Measurements from ENCODE around the gene CDK12. TPM values are rescaled to one million over a fixed set of nuclear protein-coding genes. Genes with fewer than 3 reads are reported as not detected.
A peak's percentile ranks its signal among the peaks of the same experiment; 100 is the strongest.

Gene CDK12
- polyA plus RNA-seq, 1 of the 3 experiments (the other 2 are of a cell fraction): 11.6 TPM

DNA sequence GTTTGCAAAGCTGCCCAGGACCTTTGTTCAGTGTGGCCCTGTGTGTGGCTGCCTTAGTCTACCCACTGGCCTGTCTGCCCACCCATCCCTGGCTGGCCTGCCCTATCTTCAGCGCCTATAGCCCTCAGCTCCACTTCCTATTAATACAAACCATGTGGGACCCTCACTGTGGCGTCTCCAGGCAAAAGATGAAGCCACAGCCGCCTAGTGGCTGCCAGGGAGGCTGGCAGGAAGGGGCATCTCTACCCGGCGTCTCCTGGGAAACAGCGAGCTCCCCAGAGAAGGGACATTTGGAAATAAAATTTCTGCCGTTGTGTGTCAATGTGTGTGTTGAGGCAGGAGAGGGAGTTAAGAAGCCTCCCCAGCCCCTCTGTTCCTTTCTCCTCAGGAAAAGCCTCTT is 114.9 kb downstream of the CDK12 start (continued):
- TF ChIP-seq FOXJ3 (CRISPR knock-in tag; IDR thresholded peaks at IDR 0.05) (no peak), POLR2AphosphoS5 (IDR thresholded peaks at IDR 0.05; ENCODE audit: low read depth, low read length) (no peak), ELF1 (IDR thresholded peaks at IDR 0.05) (no peak), EZH2phosphoT487 (IDR thresholded peaks at IDR 0.05; ENCODE audit: borderline replicate concordance, low read depth) (no peak), GABPA (IDR thresholded peaks at IDR 0.05; ENCODE audit: low read depth) (no peak), NFIC (IDR thresholded peaks at IDR 0.05; ENCODE audit: borderline replicate concordance) (no peak), CHD2 (IDR thresholded peaks at IDR 0.05; ENCODE audit: low read length, partially characterized antibody) (no peak), MXI1 (IDR thresholded peaks at IDR 0.05; ENCODE audit: low read depth, low read length) (peak; percentile 79; the same call in 1 of the 2 replicates), SIN3A (IDR thresholded peaks at IDR 0.05; ENCODE audit: borderline replicate concordance, low read depth, low read length) (no peak)
- TF ChIP-seq, protein P1, sequence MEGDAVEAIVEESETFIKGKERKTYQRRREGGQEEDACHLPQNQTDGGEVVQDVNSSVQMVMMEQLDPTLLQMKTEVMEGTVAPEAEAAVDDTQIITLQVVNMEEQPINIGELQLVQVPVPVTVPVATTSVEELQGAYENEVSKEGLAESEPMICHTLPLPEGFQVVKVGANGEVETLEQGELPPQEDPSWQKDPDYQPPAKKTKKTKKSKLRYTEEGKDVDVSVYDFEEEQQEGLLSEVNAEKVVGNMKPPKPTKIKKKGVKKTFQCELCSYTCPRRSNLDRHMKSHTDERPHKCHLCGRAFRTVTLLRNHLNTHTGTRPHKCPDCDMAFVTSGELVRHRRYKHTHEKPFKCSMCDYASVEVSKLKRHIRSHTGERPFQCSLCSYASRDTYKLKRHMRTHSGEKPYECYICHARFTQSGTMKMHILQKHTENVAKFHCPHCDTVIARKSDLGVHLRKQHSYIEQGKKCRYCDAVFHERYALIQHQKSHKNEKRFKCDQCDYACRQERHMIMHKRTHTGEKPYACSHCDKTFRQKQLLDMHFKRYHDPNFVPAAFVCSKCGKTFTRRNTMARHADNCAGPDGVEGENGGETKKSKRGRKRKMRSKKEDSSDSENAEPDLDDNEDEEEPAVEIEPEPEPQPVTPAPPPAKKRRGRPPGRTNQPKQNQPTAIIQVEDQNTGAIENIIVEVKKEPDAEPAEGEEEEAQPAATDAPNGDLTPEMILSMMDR (IDR thresholded peaks at IDR 0.05): peak; percentile 67
- TF ChIP-seq, protein P2, sequence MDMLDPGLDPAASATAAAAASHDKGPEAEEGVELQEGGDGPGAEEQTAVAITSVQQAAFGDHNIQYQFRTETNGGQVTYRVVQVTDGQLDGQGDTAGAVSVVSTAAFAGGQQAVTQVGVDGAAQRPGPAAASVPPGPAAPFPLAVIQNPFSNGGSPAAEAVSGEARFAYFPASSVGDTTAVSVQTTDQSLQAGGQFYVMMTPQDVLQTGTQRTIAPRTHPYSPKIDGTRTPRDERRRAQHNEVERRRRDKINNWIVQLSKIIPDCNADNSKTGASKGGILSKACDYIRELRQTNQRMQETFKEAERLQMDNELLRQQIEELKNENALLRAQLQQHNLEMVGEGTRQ (IDR thresholded peaks at IDR 0.05; ENCODE audit: borderline replicate concordance, low read depth, low read length): no peak
- TF ChIP-seq, protein P3, sequence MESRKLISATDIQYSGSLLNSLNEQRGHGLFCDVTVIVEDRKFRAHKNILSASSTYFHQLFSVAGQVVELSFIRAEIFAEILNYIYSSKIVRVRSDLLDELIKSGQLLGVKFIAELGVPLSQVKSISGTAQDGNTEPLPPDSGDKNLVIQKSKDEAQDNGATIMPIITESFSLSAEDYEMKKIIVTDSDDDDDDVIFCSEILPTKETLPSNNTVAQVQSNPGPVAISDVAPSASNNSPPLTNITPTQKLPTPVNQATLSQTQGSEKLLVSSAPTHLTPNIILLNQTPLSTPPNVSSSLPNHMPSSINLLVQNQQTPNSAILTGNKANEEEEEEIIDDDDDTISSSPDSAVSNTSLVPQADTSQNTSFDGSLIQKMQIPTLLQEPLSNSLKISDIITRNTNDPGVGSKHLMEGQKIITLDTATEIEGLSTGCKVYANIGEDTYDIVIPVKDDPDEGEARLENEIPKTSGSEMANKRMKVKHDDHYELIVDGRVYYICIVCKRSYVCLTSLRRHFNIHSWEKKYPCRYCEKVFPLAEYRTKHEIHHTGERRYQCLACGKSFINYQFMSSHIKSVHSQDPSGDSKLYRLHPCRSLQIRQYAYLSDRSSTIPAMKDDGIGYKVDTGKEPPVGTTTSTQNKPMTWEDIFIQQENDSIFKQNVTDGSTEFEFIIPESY (IDR thresholded peaks at IDR 0.05; ENCODE audit: borderline replicate concordance, low read depth): no peak
- TF ChIP-seq, protein P4, sequence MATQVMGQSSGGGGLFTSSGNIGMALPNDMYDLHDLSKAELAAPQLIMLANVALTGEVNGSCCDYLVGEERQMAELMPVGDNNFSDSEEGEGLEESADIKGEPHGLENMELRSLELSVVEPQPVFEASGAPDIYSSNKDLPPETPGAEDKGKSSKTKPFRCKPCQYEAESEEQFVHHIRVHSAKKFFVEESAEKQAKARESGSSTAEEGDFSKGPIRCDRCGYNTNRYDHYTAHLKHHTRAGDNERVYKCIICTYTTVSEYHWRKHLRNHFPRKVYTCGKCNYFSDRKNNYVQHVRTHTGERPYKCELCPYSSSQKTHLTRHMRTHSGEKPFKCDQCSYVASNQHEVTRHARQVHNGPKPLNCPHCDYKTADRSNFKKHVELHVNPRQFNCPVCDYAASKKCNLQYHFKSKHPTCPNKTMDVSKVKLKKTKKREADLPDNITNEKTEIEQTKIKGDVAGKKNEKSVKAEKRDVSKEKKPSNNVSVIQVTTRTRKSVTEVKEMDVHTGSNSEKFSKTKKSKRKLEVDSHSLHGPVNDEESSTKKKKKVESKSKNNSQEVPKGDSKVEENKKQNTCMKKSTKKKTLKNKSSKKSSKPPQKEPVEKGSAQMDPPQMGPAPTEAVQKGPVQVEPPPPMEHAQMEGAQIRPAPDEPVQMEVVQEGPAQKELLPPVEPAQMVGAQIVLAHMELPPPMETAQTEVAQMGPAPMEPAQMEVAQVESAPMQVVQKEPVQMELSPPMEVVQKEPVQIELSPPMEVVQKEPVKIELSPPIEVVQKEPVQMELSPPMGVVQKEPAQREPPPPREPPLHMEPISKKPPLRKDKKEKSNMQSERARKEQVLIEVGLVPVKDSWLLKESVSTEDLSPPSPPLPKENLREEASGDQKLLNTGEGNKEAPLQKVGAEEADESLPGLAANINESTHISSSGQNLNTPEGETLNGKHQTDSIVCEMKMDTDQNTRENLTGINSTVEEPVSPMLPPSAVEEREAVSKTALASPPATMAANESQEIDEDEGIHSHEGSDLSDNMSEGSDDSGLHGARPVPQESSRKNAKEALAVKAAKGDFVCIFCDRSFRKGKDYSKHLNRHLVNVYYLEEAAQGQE (IDR thresholded peaks at IDR 0.05; ENCODE audit: low read depth, low read length): no peak

Measured in SK-N-SH (cell line).